Measurements from ENCODE around the gene DNAH17. TPM values are rescaled to one million over a fixed set of nuclear protein-coding genes. Genes with fewer than 3 reads are reported as not detected.

Gene DNAH17
- total and polyA plus RNA-seq, 2 donors (not counting 3 experiments of a cell fraction or from before 2014, with no cell fraction given), result not detected

GRCh38 chr17:78448356-78448993, 128.7 kb downstream of the DNAH17 start:
- intact Hi-C loops (cut with micrococcal nuclease), result no loop called here
- dilution Hi-C loops (cut with MboI; ENCODE audit: extremely low pct_ligation_motif_present, low sequenced_read_pairs), result no loop called here
- DNase-seq (ENCODE audit: low read depth, low spot score) (no peak), FAIRE-seq (no peak)
- no peaks in the 10 kb centered on the region for H3K79me2 ChIP-seq (ENCODE audit: control insufficient read depth, insufficient read depth, low read length)
- H3K4me2 ChIP-seq (ENCODE audit: insufficient read depth, low read length), result no peak overlapping the region
- H2AFZ ChIP-seq (ENCODE audit: low read depth, low read length), result no peak overlapping the region
- H3K36me3 ChIP-seq (ENCODE audit: control insufficient read depth in 2 of 2, extremely low read depth in 1 of 2, insufficient read depth in 2 of 2, low read length in 2 of 2), result no peaks in the 10 kb centered on the region
- H3K9me1 ChIP-seq (replicated peaks; ENCODE audit: control insufficient read depth, extremely low read depth, insufficient read depth, low read length), result no peaks in the 10 kb centered on the region
- no peaks in the 10 kb centered on the region for H3K4me1 ChIP-seq (ENCODE audit: control insufficient read depth, extremely low read depth, insufficient read depth, low read length)
- H3K9me3 ChIP-seq (replicated peaks; ENCODE audit: control insufficient read depth, insufficient read depth, low read length), result no peaks in the 10 kb centered on the region
- H3K27ac ChIP-seq (ENCODE audit: insufficient read depth, low read depth, low read length), result no peak overlapping the region
- ChIA-PET CTCF (no interaction called here), POLR2A (no interaction called here)
- BruUV-seq (replicated peaks), result no TSS peak
- no peak overlapping the region for H3K9ac ChIP-seq (replicated peaks; ENCODE audit: extremely low read depth, insufficient read depth, low read length)
- no peaks in the 10 kb centered on the region for H4K20me1 ChIP-seq (replicated peaks; ENCODE audit: control insufficient read depth, extremely low read depth, insufficient read depth, low read length)
- TF ChIP-seq CTCF (IDR thresholded peaks at IDR 0.05; ENCODE audit: extremely low read depth in 1 of 2, insufficient read depth in 1 of 2, low read depth in 1 of 2, low read length in 2 of 2) (peak in 1 of 2 donors; percentile 8), POLR2AphosphoS5 (IDR thresholded peaks at IDR 0.05; ENCODE audit: insufficient read depth, low read depth, low read length) (no peak), POLR2A (IDR thresholded peaks at IDR 0.05; ENCODE audit: low read depth, low read length) (no peak)
- H3K27me3 ChIP-seq (ENCODE audit: control insufficient read depth in 2 of 2, insufficient read depth in 2 of 2, low read length in 2 of 2), result no peaks in the 10 kb centered on the region
- H3K4me3 ChIP-seq (replicated peaks in 1 of 3; ENCODE audit: insufficient read depth in 1 of 3, low read depth in 1 of 3, low read length in 3 of 3), result no peak overlapping the region

GRCh38 chr17:78446833-78447232, 130.4 kb downstream of the DNAH17 start:
- POLR2A ChIA-PET, result no interaction called here
- H2AFZ ChIP-seq (ENCODE audit: low read depth, low read length), result no peak overlapping the region
- no peaks in the 10 kb centered on the region for H3K9me3 ChIP-seq (replicated peaks; ENCODE audit: control insufficient read depth, insufficient read depth, low read length)
- no peak overlapping the region for H3K9ac ChIP-seq (replicated peaks; ENCODE audit: extremely low read depth, insufficient read depth, low read length)
- H3K79me2 ChIP-seq (ENCODE audit: control insufficient read depth, insufficient read depth, low read length), result no peaks in the 10 kb centered on the region
- no peaks in the 10 kb centered on the region for H3K4me1 ChIP-seq (ENCODE audit: control insufficient read depth, extremely low read depth, insufficient read depth, low read length)
- no peak overlapping the region for H3K4me2 ChIP-seq (ENCODE audit: insufficient read depth, low read length)
- intact Hi-C loops (cut with micrococcal nuclease) (no loop called here), dilution Hi-C loops (cut with MboI; ENCODE audit: extremely low pct_ligation_motif_present, low sequenced_read_pairs) (no loop called here)
- CTCF ChIA-PET, result interaction anchor here (0.8 to 1.2 kb wide), 2 partner anchors 177 to 260 kb away, joined by 3 read pairs; no protein-coding TSS in a partner anchor
- H3K27me3 ChIP-seq (ENCODE audit: control insufficient read depth in 2 of 2, insufficient read depth in 2 of 2, low read length in 2 of 2), result no peaks in the 10 kb centered on the region
- no TSS peak for BruUV-seq (replicated peaks)
- H3K36me3 ChIP-seq (ENCODE audit: control insufficient read depth in 2 of 2, extremely low read depth in 1 of 2, insufficient read depth in 2 of 2, low read length in 2 of 2), result no peaks in the 10 kb centered on the region
- DNase-seq (ENCODE audit: low read depth, low spot score) (no peak), FAIRE-seq (no peak)
- no peak for TF ChIP-seq JUN (IDR thresholded peaks at IDR 0.05; ENCODE audit: borderline replicate concordance, insufficient read depth, insufficient read length, low read depth)
- TF ChIP-seq MYC (IDR thresholded peaks at IDR 0.05; ENCODE audit: low read depth, low read length), result no peak
- TF ChIP-seq FOS (IDR thresholded peaks at IDR 0.05; ENCODE audit: borderline replicate concordance, insufficient read depth, low read length), result no peak
- no peak for TF ChIP-seq CTCF (IDR thresholded peaks at IDR 0.05; ENCODE audit: extremely low read depth in 1 of 2, insufficient read depth in 1 of 2, low read depth in 1 of 2, low read length in 2 of 2)
- TF ChIP-seq POLR2AphosphoS5 (IDR thresholded peaks at IDR 0.05; ENCODE audit: insufficient read depth, low read depth, low read length), result no peak
- no peak for TF ChIP-seq GATA2 (IDR thresholded peaks at IDR 0.05; ENCODE audit: insufficient read depth, insufficient read length, low read depth, low read length)
- no peak for TF ChIP-seq POLR2A (IDR thresholded peaks at IDR 0.05; ENCODE audit: low read depth, low read length)
- TF ChIP-seq MAX (IDR thresholded peaks at IDR 0.05; ENCODE audit: insufficient read depth, insufficient read length), result no peak
- TF ChIP-seq EZH2 (IDR thresholded peaks at IDR 0.05; ENCODE audit: borderline replicate concordance, low read depth, low read length, severe bottlenecking), result no peak
- H3K9me1 ChIP-seq (replicated peaks; ENCODE audit: control insufficient read depth, extremely low read depth, insufficient read depth, low read length), result no peaks in the 10 kb centered on the region
- no peak overlapping the region for H3K27ac ChIP-seq (ENCODE audit: insufficient read depth, low read depth, low read length)
- no peak overlapping the region for H3K4me3 ChIP-seq (replicated peaks in 1 of 3; ENCODE audit: insufficient read depth in 1 of 3, low read depth in 1 of 3, low read length in 3 of 3)
- H4K20me1 ChIP-seq (replicated peaks; ENCODE audit: control insufficient read depth, extremely low read depth, insufficient read depth, low read length), result no peaks in the 10 kb centered on the region

Data from endothelial cell of umbilical vein (primary cell).